Breast epithelium (tissue), 4 donors: Measurements from ENCODE around the gene FRMD4A. TPM values are rescaled to one million over a fixed set of nuclear protein-coding genes. Genes with fewer than 3 reads are reported as not detected.
"Not testable (repeated sequence)": the region's sequence is repeated elsewhere in the genome, so short reads cannot be mapped to it uniquely, and the experiment has no call there.

Source experiments
- DNase-seq, 2 donors: peaks; one replicate each; pipeline ENCODE4 v3.0.0-alpha.2; 2019; ENCODE audit warnings: low spot score in 2 of 2
- H3K27ac ChIP-seq, 2 donors: fragments of 200-600 bp; sonication (generic) in 1 of 2; one replicate each; pipeline ENCODE4 v1.5.1; 2016 to 2019; ENCODE audit warnings: mild to moderate bottlenecking in 1 of 2
- H3K27me3 ChIP-seq, 2 donors: fragments of 200-600 bp; sonication (generic) in 1 of 2; one replicate each; pipeline versions ENCODE4 v1.5.1 to v1.6.0; 2017 to 2019; ENCODE audit warnings: control low read depth in 1 of 2, mild to moderate bottlenecking in 1 of 2
- H3K36me3 ChIP-seq: fragments of 200-600 bp; one replicate; pipeline ENCODE4 v1.5.1; 2019
- H3K4me1 ChIP-seq, 2 donors: fragments of 200-600 bp; sonication (generic); one replicate each; pipeline ENCODE4 v1.5.1; 2016 to 2019; ENCODE audit warnings: control low read depth in 1 of 2
- H3K4me3 ChIP-seq, 3 donors: fragments of 200-600 bp; sonication (generic); 1 replicate in 2 of 3; 2 replicates in 1 of 3; pipeline ENCODE4 v1.5.1; 2016 to 2019; ENCODE audit warnings: mild to moderate bottlenecking in 3 of 3, moderate library complexity in 2 of 3
- H3K9me3 ChIP-seq, 2 donors: fragments of 200-600 bp; sonication (generic) in 1 of 2; one replicate each; pipeline ENCODE4 v1.5.1; 2016 to 2019; ENCODE audit warnings: control low read depth in 1 of 2
- CTCF ChIP-seq, 3 donors: fragments of 450-650 bp; IDR thresholded peaks; one replicate each; pipeline ENCODE4 v1.5.1; 2016 to 2017; ENCODE audit warnings: antibody characterized with exemption in 3 of 3, mild to moderate bottlenecking in 3 of 3, moderate library complexity in 3 of 3
- POLR2A ChIP-seq: fragments of 450-650 bp; IDR thresholded peaks from one replicate; pipeline ENCODE4 v1.6.1; 2016; ENCODE audit warnings: antibody characterized with exemption, mild to moderate bottlenecking, moderate library complexity
- POLR2AphosphoS5 ChIP-seq, 3 donors: sonication (generic); formaldehyde crosslinking; IDR thresholded peaks; one replicate each; pipeline ENCODE4 v1.6.1; 2017; ENCODE audit warnings: antibody characterized with exemption in 3 of 3
- intact Hi-C: fragments of 100-400 bp; cut with DNase I; formaldehyde crosslinking; loops from one replicate; pipeline ENCODE4 v1.15.1; 2023; ENCODE audit warnings: low total_unique reads
- total RNA-seq, 3 donors: library from RNA; depleted of rRNA; stranded (reverse); fragments of >200 nt; gene quantifications; one replicate each; pipeline ENCODE4 v1.1.0, GENCODE V29; 2016

FRMD4A gene
- total RNA-seq, 3 donors from 2014 or later: 27.5 to 107 (median 34.4) TPM

- TF ChIP-seq CTCF (IDR thresholded peaks at IDR 0.05) (no peak), POLR2A (no peak), POLR2AphosphoS5 (IDR thresholded peaks at IDR 0.05) (no peak)
- Histone ChIP-seq H3K4me3 (no peak overlapping the region), H3K9me3 (no peaks in the 10 kb centered on the region), H3K4me1 (no peaks in the 10 kb centered on the region), H3K27ac (peak overlapping the region in 1 of 2 donors; percentile 4), H3K36me3 (no peaks in the 10 kb centered on the region), H3K27me3 (no peaks in the 10 kb centered on the region)
- intact Hi-C loops: no loop called here
- no peak for DNase-seq
Measured at GRCh38 chr10:13787015-13787421, 543.7 kb downstream of the FRMD4A start.

- H3K27ac ChIP-seq: no peak overlapping the region
- no peaks in the 10 kb centered on the region for H3K4me1 ChIP-seq
- no peaks in the 10 kb centered on the region for H3K27me3 ChIP-seq
- intact Hi-C loops: no loop called here
- H3K4me3 ChIP-seq: no peak overlapping the region
- no peaks in the 10 kb centered on the region for H3K36me3 ChIP-seq
- no peak for TF ChIP-seq POLR2AphosphoS5 (IDR thresholded peaks at IDR 0.05)
- DNase-seq: no peak
- H3K9me3 ChIP-seq: no peaks in the 10 kb centered on the region
Measured at GRCh38 chr10:13784067-13784466, 546.7 kb downstream of the FRMD4A start.

GRCh38 chr10:13779748-13780147 lies 551.0 kb downstream of the FRMD4A start:
- no peak overlapping the region for H3K27ac ChIP-seq
- TF ChIP-seq POLR2A (no peak), CTCF (IDR thresholded peaks at IDR 0.05) (no peak), POLR2AphosphoS5 (IDR thresholded peaks at IDR 0.05) (no peak)
- no peak overlapping the region for H3K4me3 ChIP-seq
- H3K36me3 ChIP-seq: no peaks in the 10 kb centered on the region
- no peaks in the 10 kb centered on the region for H3K9me3 ChIP-seq
- no peaks in the 10 kb centered on the region for H3K27me3 ChIP-seq
- no peaks in the 10 kb centered on the region for H3K4me1 ChIP-seq
- intact Hi-C loops: loop anchor here (5.0 kb wide), 1 partner anchor 117 kb away; no protein-coding TSS in a partner anchor
- DNase-seq: no peak

GRCh38 chr10:13778693-13778960 lies 552.1 kb downstream of the FRMD4A start:
- not testable (repeated sequence) for H3K4me1 ChIP-seq
- intact Hi-C loops: loop anchor here (5.0 kb wide), 1 partner anchor 116 kb away; no protein-coding TSS in a partner anchor

GRCh38 chr10:13776861-13777311 lies 553.8 kb downstream of the FRMD4A start:
- Histone ChIP-seq H3K27ac (no peak overlapping the region), H3K4me3 (no peak overlapping the region), H3K4me1 (no peaks in the 10 kb centered on the region), H3K36me3 (no peaks in the 10 kb centered on the region), H3K27me3 (no peaks in the 10 kb centered on the region), H3K9me3 (no peaks in the 10 kb centered on the region)
- TF ChIP-seq CTCF (IDR thresholded peaks at IDR 0.05): no peak
- TF ChIP-seq POLR2A: no peak
- TF ChIP-seq POLR2AphosphoS5 (IDR thresholded peaks at IDR 0.05): no peak
- intact Hi-C loops: loop anchor here (5.0 kb wide), 1 partner anchor 115 kb away; no protein-coding TSS in a partner anchor
- DNase-seq: no peak

More at GRCh38 chr10:13778693-13778960, 552.1 kb downstream of the FRMD4A start:
- H3K27me3 ChIP-seq, H3K36me3 ChIP-seq, H3K27ac ChIP-seq, H3K4me3 ChIP-seq, H3K9me3 ChIP-seq, DNase-seq: not testable (repeated sequence)

GRCh38 chr10:13775786-13776775 lies 554.6 kb downstream of the FRMD4A start:
- Histone ChIP-seq H3K4me3 (no peak overlapping the region), H3K27ac (no peak overlapping the region), H3K9me3 (no peaks in the 10 kb centered on the region), H3K36me3 (no peaks in the 10 kb centered on the region), H3K4me1 (no peaks in the 10 kb centered on the region), H3K27me3 (no peaks in the 10 kb centered on the region)
- intact Hi-C loops: loop anchor here (5.0 kb wide), 1 partner anchor 114 kb away; no protein-coding TSS in a partner anchor
- DNase-seq: no peak
- TF ChIP-seq CTCF (IDR thresholded peaks at IDR 0.05) (no peak), POLR2A (no peak), POLR2AphosphoS5 (IDR thresholded peaks at IDR 0.05) (no peak)
